Naive thymus-derived CD4-positive, alpha-beta T cell (primary cell): ENCODE results near the gene DLG2. TPM values are rescaled to one million over a fixed set of nuclear protein-coding genes. Genes with fewer than 3 reads are reported as not detected.

ENCODE experiments used
- ATAC-seq: fragments of 150-1000 bp; cut with Tn5 transposase; 2 replicates; pipeline ENCODE4 v1.10.0; 2021; ENCODE audit warnings: mild to moderate bottlenecking, moderate library complexity
- CTCF ChIA-PET: fragments of 350-600 bp; sonication (Branson Sonifier 250); formaldehyde crosslinking; loops from one replicate; lab custom pipeline; 2021; ENCODE audit warnings: antibody characterized with exemption; lab: Charles Lee
- POLR2A ChIA-PET: fragments of 350-600 bp; sonication (Branson Sonifier 250); formaldehyde crosslinking; loops from one replicate; lab custom pipeline; 2021; ENCODE audit warnings: antibody characterized with exemption, inconsistent platforms; lab: Charles Lee
- DNase-seq, 9 donors: peaks; one replicate each; pipeline versions ENCODE4 v3.0.0 to v3.0.0-alpha.2; 2020 to 2022; ENCODE audit warnings: mixed read lengths in 1 of 9
- H3K27ac ChIP-seq: one replicate; pipeline ENCODE4 v1.7.0; 2013; ENCODE audit warnings: mild to moderate bottlenecking, low read depth, low read length, moderate library complexity
- H3K27me3 ChIP-seq, 2 donors: one replicate each; pipeline ENCODE4 v1.7.0; 2013; ENCODE audit warnings: low read length in 2 of 2, mild to moderate bottlenecking in 2 of 2, moderate library complexity in 2 of 2; ENCODE audit not compliant: control insufficient read depth in 2 of 2, insufficient read depth in 2 of 2
- H3K36me3 ChIP-seq, 3 experiments: 1 replicate in 2 of 3; 2 replicates in 1 of 3; pipeline ENCODE4 v1.7.0; 2013; ENCODE audit warnings: low read length in 3 of 3, mild to moderate bottlenecking in 3 of 3, moderate library complexity in 1 of 3; ENCODE audit not compliant: insufficient read depth in 3 of 3, control insufficient read depth in 2 of 3
- H3K4me1 ChIP-seq, 2 donors: one replicate each; pipeline ENCODE4 v1.7.0; 2013; ENCODE audit warnings: low read length in 2 of 2, mild to moderate bottlenecking in 2 of 2, moderate library complexity in 1 of 2; ENCODE audit not compliant: control insufficient read depth in 2 of 2, insufficient read depth in 2 of 2
- H3K4me3 ChIP-seq: 2 replicates; pipeline ENCODE4 v1.7.0; 2013; ENCODE audit warnings: mild to moderate bottlenecking, low read length
- H3K9me3 ChIP-seq, 3 experiments: 1 replicate in 2 of 3; 2 replicates in 1 of 3; pipeline ENCODE4 v1.7.0; 2013; ENCODE audit warnings: low read length in 3 of 3; ENCODE audit not compliant: control insufficient read depth in 2 of 3
- H3K27ac Mint-ChIP-seq, 9 donors: one replicate each; pipeline ENCODE4 v1.8.0; 2020 to 2022; ENCODE audit warnings: mixed read lengths in 9 of 9, mild to moderate bottlenecking in 8 of 9, moderate library complexity in 5 of 9, inconsistent platforms in 2 of 9
- H3K27me3 Mint-ChIP-seq, 5 donors: one replicate each; pipeline ENCODE4 v1.8.0; 2021 to 2022; ENCODE audit warnings: mixed read lengths in 5 of 5, mild to moderate bottlenecking in 1 of 5
- H3K36me3 Mint-ChIP-seq, 5 donors: one replicate each; pipeline ENCODE4 v1.8.0; 2020 to 2022; ENCODE audit warnings: mixed read lengths in 5 of 5, mild to moderate bottlenecking in 3 of 5, inconsistent platforms in 1 of 5
- H3K4me1 Mint-ChIP-seq, 7 donors: one replicate each; pipeline ENCODE4 v1.8.0; 2020 to 2022; ENCODE audit warnings: mixed read lengths in 7 of 7, mild to moderate bottlenecking in 3 of 7, inconsistent platforms in 1 of 7
- H3K4me3 Mint-ChIP-seq, 10 donors: one replicate each; pipeline ENCODE4 v1.8.0; 2020 to 2022; ENCODE audit warnings: mild to moderate bottlenecking in 10 of 10, mixed read lengths in 10 of 10, moderate library complexity in 6 of 10, inconsistent platforms in 2 of 10
- H3K9me3 Mint-ChIP-seq, 11 donors: one replicate each; pipeline ENCODE4 v1.8.0; 2020 to 2022; ENCODE audit warnings: mixed read lengths in 11 of 11, mild to moderate bottlenecking in 4 of 11, inconsistent platforms in 1 of 11, moderate library complexity in 1 of 11
- intact Hi-C, 2 donors: fragments of 100-400 bp; cut with micrococcal nuclease; formaldehyde crosslinking; loops; one replicate each; pipeline ENCODE4 v1.15.1; 2023
- polyA plus RNA-seq, 2 donors: library from polyadenylated mRNA; unstranded; fragments of 300-500 nt; fragmentation: Illumina TruSeq; gene quantifications; one replicate each; pipeline ENCODE4 v1.2.3, GENCODE V29; 2021
- total RNA-seq, 6 experiments: library from RNA in 5 of 6; stranded (reverse) in 5 of 6; gene quantifications; 1 replicate in 5 of 6; 2 replicates in 1 of 6; pipeline ENCODE4 v1.2.3 and lab custom pipeline; 2021 to 2026

The DLG2 gene
- total and polyA plus RNA-seq, 7 experiments from 2014 or later, result 0.64 to 6.1 (median 3.7) TPM

DNA sequence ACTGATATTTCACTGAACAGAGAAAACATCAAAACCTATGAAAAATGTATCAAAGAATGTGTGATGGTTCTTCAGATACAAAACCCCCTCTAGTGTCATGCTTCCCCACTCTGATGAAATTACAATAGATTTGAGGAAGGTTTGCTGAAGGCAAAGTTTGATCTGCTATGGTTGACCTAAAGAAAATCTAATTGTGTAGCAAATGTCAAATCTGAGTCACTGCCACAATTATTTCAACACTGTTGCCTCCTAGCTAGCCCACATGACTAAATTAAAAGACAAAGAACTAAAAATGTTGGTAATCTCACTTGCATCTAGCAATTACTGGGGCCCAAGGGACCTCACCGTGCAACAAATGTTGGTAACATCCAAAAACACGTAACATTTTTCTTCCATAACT lies 728.0 kb downstream of the DLG2 start:
- no peak for DNase-seq
- no peaks in the 10 kb centered on the region for H3K36me3 ChIP-seq
- H3K27me3 ChIP-seq, result no peaks in the 10 kb centered on the region
- ChIA-PET POLR2A (no interaction called here), CTCF (no interaction called here)
- H3K4me1 ChIP-seq, result no peaks in the 10 kb centered on the region
- no peak overlapping the region for H3K27ac ChIP-seq
- H3K4me3 ChIP-seq, result no peak overlapping the region
- Mint-ChIP-seq H3K27me3 (no peaks in the 10 kb centered on the region), H3K4me3 (no peak overlapping the region), H3K9me3 (peaks cover 0 to 20% (median 8%) of the 10 kb centered on the region in 11 donors), H3K36me3 (no peaks in the 10 kb centered on the region), H3K27ac (no peak overlapping the region), H3K4me1 (no peaks in the 10 kb centered on the region)
- ATAC-seq, result no peak
- intact Hi-C loops, result no loop called here
- no peaks in the 10 kb centered on the region for H3K9me3 ChIP-seq

GRCh38 chr11:84894666-84895065 lies 732.5 kb downstream of the DLG2 start:
- no peaks in the 10 kb centered on the region for H3K36me3 ChIP-seq
- H3K27me3 ChIP-seq, result no peaks in the 10 kb centered on the region
- Mint-ChIP-seq H3K36me3 (no peaks in the 10 kb centered on the region), H3K27me3 (no peaks in the 10 kb centered on the region), H3K4me3 (no peak overlapping the region), H3K4me1 (no peaks in the 10 kb centered on the region), H3K27ac (no peak overlapping the region), H3K9me3 (peaks cover 0 to 27% (median 5%) of the 10 kb centered on the region in 11 donors)
- H3K9me3 ChIP-seq, result no peaks in the 10 kb centered on the region
- ChIA-PET POLR2A (no interaction called here), CTCF (no interaction called here)
- DNase-seq (no peak), ATAC-seq (no peak)
- no peaks in the 10 kb centered on the region for H3K4me1 ChIP-seq
- H3K4me3 ChIP-seq, result no peak overlapping the region
- no peak overlapping the region for H3K27ac ChIP-seq
- intact Hi-C loops, result no loop called here

GRCh38 chr11:84890676-84891075 lies 736.5 kb downstream of the DLG2 start:
- H3K4me1 Mint-ChIP-seq, result no peaks in the 10 kb centered on the region
- no peaks in the 10 kb centered on the region for H3K36me3 Mint-ChIP-seq
- Histone ChIP-seq H3K27ac (no peak overlapping the region), H3K4me3 (no peak overlapping the region), H3K4me1 (no peaks in the 10 kb centered on the region), H3K27me3 (no peaks in the 10 kb centered on the region), H3K9me3 (no peaks in the 10 kb centered on the region), H3K36me3 (no peaks in the 10 kb centered on the region)
- intact Hi-C loops, result no loop called here
- ChIA-PET CTCF (no interaction called here), POLR2A (no interaction called here)
- no peaks in the 10 kb centered on the region for H3K27me3 Mint-ChIP-seq
- peaks cover 0 to 25% (median 9%) of the 10 kb centered on the region in 11 donors for H3K9me3 Mint-ChIP-seq
- no peak overlapping the region for H3K27ac Mint-ChIP-seq
- DNase-seq, result no peak
- no peak overlapping the region for H3K4me3 Mint-ChIP-seq
- no peak for ATAC-seq

GRCh38 chr11:84889556-84889955 lies 737.6 kb downstream of the DLG2 start:
- H3K4me3 ChIP-seq, result no peak overlapping the region
- ChIA-PET CTCF (no interaction called here), POLR2A (no interaction called here)
- no peaks in the 10 kb centered on the region for H3K27me3 ChIP-seq
- Mint-ChIP-seq H3K36me3 (no peaks in the 10 kb centered on the region), H3K27me3 (no peaks in the 10 kb centered on the region), H3K4me3 (no peak overlapping the region), H3K4me1 (no peaks in the 10 kb centered on the region), H3K9me3 (peaks cover 0 to 30% (median 6%) of the 10 kb centered on the region in 11 donors), H3K27ac (no peak overlapping the region)
- intact Hi-C loops, result no loop called here
- no peaks in the 10 kb centered on the region for H3K4me1 ChIP-seq
- no peaks in the 10 kb centered on the region for H3K36me3 ChIP-seq
- ATAC-seq (no peak), DNase-seq (no peak)
- no peaks in the 10 kb centered on the region for H3K9me3 ChIP-seq
- H3K27ac ChIP-seq, result no peak overlapping the region

DNA sequence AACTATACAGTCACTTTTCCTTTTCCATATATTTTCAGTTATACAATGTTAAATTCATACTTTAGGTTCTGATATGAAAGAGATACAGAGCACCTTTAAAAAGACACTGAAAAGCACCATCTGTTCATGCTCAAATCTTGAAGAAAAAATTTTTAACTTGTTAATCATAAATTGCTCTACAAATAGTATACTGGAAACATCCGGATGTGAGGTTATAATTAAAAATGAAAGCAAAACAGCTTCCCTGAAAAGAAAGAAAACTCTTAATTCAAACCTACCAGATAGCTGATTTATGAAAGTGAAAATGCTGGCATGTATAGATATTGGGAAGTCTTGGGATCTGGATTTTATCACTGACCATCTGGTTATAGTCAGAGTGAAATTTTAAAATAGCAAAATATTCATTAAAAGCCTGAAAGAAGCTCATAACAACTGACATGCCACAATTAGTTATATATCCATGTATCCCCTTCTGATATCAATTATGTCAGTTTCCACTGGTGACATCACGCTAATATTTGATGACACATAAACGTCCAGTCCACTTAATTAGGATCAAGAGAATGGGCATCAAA lies 740.0 kb downstream of the DLG2 start:
- CTCF ChIA-PET, result no interaction called here
- H3K27me3 Mint-ChIP-seq, result no peaks in the 10 kb centered on the region
- Histone ChIP-seq H3K27ac (no peak overlapping the region), H3K4me1 (no peaks in the 10 kb centered on the region), H3K9me3 (no peaks in the 10 kb centered on the region), H3K36me3 (no peaks in the 10 kb centered on the region), H3K27me3 (no peaks in the 10 kb centered on the region), H3K4me3 (no peak overlapping the region)
- no peak overlapping the region for H3K4me3 Mint-ChIP-seq
- intact Hi-C loops, result no loop called here
- POLR2A ChIA-PET, result no interaction called here
- H3K36me3 Mint-ChIP-seq, result no peaks in the 10 kb centered on the region
- no peaks in the 10 kb centered on the region for H3K4me1 Mint-ChIP-seq
- no peak overlapping the region for H3K27ac Mint-ChIP-seq
- no peak for DNase-seq
- peaks cover 0 to 30% (median 10%) of the 10 kb centered on the region in 11 donors for H3K9me3 Mint-ChIP-seq
- ATAC-seq, result no peak

- H3K4me3 ChIP-seq, result no peak overlapping the region
- H3K36me3 ChIP-seq, result no peaks in the 10 kb centered on the region
- intact Hi-C loops, result no loop called here
- no peaks in the 10 kb centered on the region for H3K27me3 ChIP-seq
- no peak overlapping the region for H3K27ac ChIP-seq
- Mint-ChIP-seq H3K9me3 (peaks cover 0 to 32% (median 10%) of the 10 kb centered on the region in 11 donors), H3K27ac (no peak overlapping the region), H3K36me3 (no peaks in the 10 kb centered on the region), H3K27me3 (no peaks in the 10 kb centered on the region), H3K4me1 (no peaks in the 10 kb centered on the region), H3K4me3 (no peak overlapping the region)
- CTCF ChIA-PET, result no interaction called here
- DNase-seq (no peak), ATAC-seq (no peak)
- no peaks in the 10 kb centered on the region for H3K4me1 ChIP-seq
- POLR2A ChIA-PET, result no interaction called here
- H3K9me3 ChIP-seq, result no peaks in the 10 kb centered on the region
These were observed 740.8 kb downstream of the DLG2 start for GRCh38 chr11:84886344-84886743.

DNA sequence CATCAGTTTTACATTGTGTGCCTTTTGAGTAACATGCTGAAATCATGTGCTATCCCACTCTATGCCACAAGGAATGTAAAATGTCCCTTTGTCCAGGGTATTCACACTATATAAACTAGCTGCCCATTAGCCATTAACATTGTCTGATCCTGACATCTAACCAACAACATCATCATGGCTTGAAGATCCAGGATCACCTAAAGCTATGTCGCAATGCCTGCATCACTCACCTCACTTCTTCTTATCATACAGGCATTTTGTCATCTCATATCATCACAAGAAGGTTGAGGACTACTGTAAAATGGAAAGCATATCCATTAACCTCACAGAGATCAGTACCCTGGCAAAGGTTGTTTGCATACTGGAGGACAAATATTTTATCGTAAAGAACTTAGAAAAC lies 742.3 kb downstream of the DLG2 start:
- no peak overlapping the region for H3K27ac Mint-ChIP-seq
- H3K9me3 Mint-ChIP-seq, result peaks cover 2 to 39% (median 10%) of the 10 kb centered on the region in 11 donors
- ChIA-PET POLR2A (no interaction called here), CTCF (no interaction called here)
- no peaks in the 10 kb centered on the region for H3K36me3 ChIP-seq
- no peaks in the 10 kb centered on the region for H3K4me1 ChIP-seq
- H3K27me3 Mint-ChIP-seq, result no peaks in the 10 kb centered on the region
- ATAC-seq (no peak), DNase-seq (no peak)
- H3K9me3 ChIP-seq, result no peaks in the 10 kb centered on the region
- no peaks in the 10 kb centered on the region for H3K27me3 ChIP-seq
- no peak overlapping the region for H3K27ac ChIP-seq
- intact Hi-C loops, result no loop called here
- no peaks in the 10 kb centered on the region for H3K4me1 Mint-ChIP-seq
- H3K4me3 ChIP-seq, result no peak overlapping the region
- H3K4me3 Mint-ChIP-seq, result no peak overlapping the region
- no peaks in the 10 kb centered on the region for H3K36me3 Mint-ChIP-seq
